CD4-positive, alpha-beta T cell (primary cell): ENCODE results near the gene KCNIP4. TPM values are rescaled to one million over a fixed set of nuclear protein-coding genes. Genes with fewer than 3 reads are reported as not detected.

Experiments
- ATAC-seq: fragments of 200-7000 bp; cut with Tn5 transposase; one replicate; pipeline ENCODE4 v1.10.0; 2022; ENCODE audit warnings: mild to moderate bottlenecking; ENCODE audit not compliant: poor library complexity
- CTCF ChIA-PET: fragments of 350-600 bp; sonication (Branson Sonifier 250); formaldehyde crosslinking; loops from one replicate; lab custom pipeline; 2021; ENCODE audit warnings: antibody characterized with exemption, inconsistent platforms; lab: Charles Lee
- POLR2A ChIA-PET: fragments of 350-600 bp; sonication (Branson Sonifier 250); formaldehyde crosslinking; loops from one replicate; lab custom pipeline; 2021; ENCODE audit warnings: antibody characterized with exemption, inconsistent platforms; lab: Charles Lee
- DNase-seq, 14 experiments: peaks; one replicate each; pipeline ENCODE4 v3.0.0-alpha.2; 2013 to 2020; ENCODE audit warnings: mixed read lengths in 2 of 14
- H3K27ac ChIP-seq, 2 donors: one replicate each; pipeline versions ENCODE4 v1.5.1 to v1.7.0; 2013; ENCODE audit warnings: low read length in 2 of 2, low read depth in 1 of 2, mild to moderate bottlenecking in 1 of 2
- H3K27me3 ChIP-seq, 2 experiments: 1 replicate in 1 of 2; 2 replicates in 1 of 2; pipeline versions ENCODE4 v1.6.1 to v1.7.0; 2013; ENCODE audit warnings: low read length in 2 of 2, control low read depth in 1 of 2, mild to moderate bottlenecking in 1 of 2, moderate library complexity in 1 of 2; ENCODE audit not compliant: insufficient read depth in 2 of 2, control insufficient read depth in 1 of 2
- H3K36me3 ChIP-seq: one replicate; pipeline ENCODE4 v1.6.1; 2013; ENCODE audit warnings: low read length, control low read depth; ENCODE audit not compliant: insufficient read depth
- H3K4me1 ChIP-seq: one replicate; pipeline ENCODE4 v1.6.1; 2013; ENCODE audit warnings: low read length, control low read depth; ENCODE audit not compliant: insufficient read depth
- H3K4me3 ChIP-seq: one replicate; pipeline ENCODE4 v1.5.1; 2013; ENCODE audit warnings: mild to moderate bottlenecking, low read length, moderate library complexity
- H3K9me3 ChIP-seq, 2 experiments: 1 replicate in 1 of 2; 2 replicates in 1 of 2; pipeline versions ENCODE4 v1.6.1 to v1.7.0; 2013; ENCODE audit warnings: low read length in 2 of 2, mild to moderate bottlenecking in 2 of 2, control low read depth in 1 of 2, moderate library complexity in 1 of 2; ENCODE audit not compliant: control insufficient read depth in 1 of 2, insufficient read depth in 1 of 2
- H3K27ac Mint-ChIP-seq: one replicate; pipeline ENCODE4 v1.8.0; 2020; ENCODE audit warnings: mixed read lengths
- H3K27me3 Mint-ChIP-seq: one replicate; pipeline ENCODE4 v1.8.0; 2021; ENCODE audit warnings: mixed read lengths
- H3K36me3 Mint-ChIP-seq: one replicate; pipeline ENCODE4 v1.8.0; 2021; ENCODE audit warnings: low read depth, mixed read lengths
- H3K4me1 Mint-ChIP-seq: one replicate; pipeline ENCODE4 v1.8.0; 2021; ENCODE audit warnings: low read depth, mixed read lengths
- H3K4me3 Mint-ChIP-seq: one replicate; pipeline ENCODE4 v1.8.0; 2020; ENCODE audit warnings: mild to moderate bottlenecking, mixed read lengths
- H3K9me3 Mint-ChIP-seq: one replicate; pipeline ENCODE4 v1.8.0; 2020; ENCODE audit warnings: mixed read lengths
- intact Hi-C, 2 experiments: fragments of 100-400 bp; cut with DNase I in 1 of 2; cut with micrococcal nuclease in 1 of 2; formaldehyde crosslinking; loops; one replicate each; pipeline versions ENCODE4 v1.15.1 to v1.9.0; 2023 to 2025; cut with DNase I, micrococcal nuclease
- total RNA-seq, 174 experiments: library from RNA in 2 of 174; stranded (reverse) in 2 of 174; gene quantifications; one replicate each; pipeline ENCODE4 v1.2.3 and lab custom pipeline; 2021 to 2026
- TF ChIP-seq, protein P1 (sequence below): fragments of 200-600 bp; IDR thresholded peaks from one replicate; pipeline ENCODE4 v1.8.0; 2022; ENCODE audit warnings: antibody characterized with exemption, mild to moderate bottlenecking

Gene KCNIP4
- total RNA-seq, 2 experiments from 2014 or later, result not detected

DNA sequence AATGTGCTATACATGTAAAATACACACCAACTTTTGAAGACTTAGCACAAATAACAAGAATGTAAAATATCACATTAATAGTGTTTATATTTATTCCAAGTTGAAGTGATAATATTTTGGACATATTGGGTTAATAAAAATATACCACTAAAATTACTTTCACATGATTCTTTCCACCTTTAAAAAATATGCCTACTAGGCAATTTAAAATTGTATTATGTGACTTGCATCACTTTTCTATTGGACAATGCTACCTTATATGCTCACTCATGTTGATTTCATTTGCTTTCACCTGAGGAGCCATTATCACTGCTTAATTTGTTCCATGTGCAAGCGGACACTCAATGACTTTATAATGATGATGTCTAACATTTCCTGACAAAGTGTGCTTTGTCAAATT, 1251.8 kb downstream of the KCNIP4 start:
- H3K27me3 Mint-ChIP-seq, result peaks cover 5% of the 10 kb centered on the region
- no peak overlapping the region for H3K4me3 Mint-ChIP-seq
- POLR2A ChIA-PET, result no interaction called here

DNA sequence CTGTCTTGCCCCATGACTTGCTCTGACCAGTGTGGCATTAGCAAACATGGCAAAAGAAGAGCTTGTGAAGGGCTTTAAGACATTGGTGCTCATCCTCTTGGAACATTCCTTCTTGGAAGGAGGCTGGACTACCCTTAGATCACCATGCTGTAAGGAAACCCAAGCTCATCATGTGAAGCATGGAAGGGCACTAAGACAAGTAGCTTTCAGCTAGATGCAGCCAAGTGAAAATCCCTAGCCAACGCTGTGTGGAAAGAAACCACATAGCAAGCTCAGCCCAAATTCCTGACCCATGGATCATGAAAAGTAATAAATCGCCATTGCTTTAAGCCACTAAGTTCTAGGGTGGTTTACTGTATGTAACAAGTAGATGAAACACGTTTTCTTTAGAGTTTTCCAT, 1260.7 kb downstream of the KCNIP4 start:
- H3K36me3 ChIP-seq, result no peaks in the 10 kb centered on the region
- Mint-ChIP-seq H3K4me3 (no peak overlapping the region), H3K9me3 (no peaks in the 10 kb centered on the region), H3K4me1 (no peaks in the 10 kb centered on the region), H3K27ac (no peak overlapping the region), H3K27me3 (peaks cover 13% of the 10 kb centered on the region), H3K36me3 (no peaks in the 10 kb centered on the region)
- H3K27ac ChIP-seq, result no peak overlapping the region
- POLR2A ChIA-PET, result no interaction called here
- no peaks in the 10 kb centered on the region for H3K9me3 ChIP-seq
- ATAC-seq (no peak), DNase-seq (no peak)
- no peaks in the 10 kb centered on the region for H3K27me3 ChIP-seq
- TF ChIP-seq, protein P1, sequence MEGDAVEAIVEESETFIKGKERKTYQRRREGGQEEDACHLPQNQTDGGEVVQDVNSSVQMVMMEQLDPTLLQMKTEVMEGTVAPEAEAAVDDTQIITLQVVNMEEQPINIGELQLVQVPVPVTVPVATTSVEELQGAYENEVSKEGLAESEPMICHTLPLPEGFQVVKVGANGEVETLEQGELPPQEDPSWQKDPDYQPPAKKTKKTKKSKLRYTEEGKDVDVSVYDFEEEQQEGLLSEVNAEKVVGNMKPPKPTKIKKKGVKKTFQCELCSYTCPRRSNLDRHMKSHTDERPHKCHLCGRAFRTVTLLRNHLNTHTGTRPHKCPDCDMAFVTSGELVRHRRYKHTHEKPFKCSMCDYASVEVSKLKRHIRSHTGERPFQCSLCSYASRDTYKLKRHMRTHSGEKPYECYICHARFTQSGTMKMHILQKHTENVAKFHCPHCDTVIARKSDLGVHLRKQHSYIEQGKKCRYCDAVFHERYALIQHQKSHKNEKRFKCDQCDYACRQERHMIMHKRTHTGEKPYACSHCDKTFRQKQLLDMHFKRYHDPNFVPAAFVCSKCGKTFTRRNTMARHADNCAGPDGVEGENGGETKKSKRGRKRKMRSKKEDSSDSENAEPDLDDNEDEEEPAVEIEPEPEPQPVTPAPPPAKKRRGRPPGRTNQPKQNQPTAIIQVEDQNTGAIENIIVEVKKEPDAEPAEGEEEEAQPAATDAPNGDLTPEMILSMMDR, result no peak
- CTCF ChIA-PET, result no interaction called here
- no peaks in the 10 kb centered on the region for H3K4me1 ChIP-seq
- intact Hi-C loops, result loop anchor here in 1 of 2 experiments (10.0 kb wide), 1 partner anchor 1463 kb away; no protein-coding TSS in a partner anchor
- H3K4me3 ChIP-seq, result no peak overlapping the region

More for the DNA sequence above, 1251.8 kb downstream of the KCNIP4 start:
- H3K27ac ChIP-seq, result no peak overlapping the region
- Mint-ChIP-seq H3K4me1 (peaks cover 31% of the 10 kb centered on the region), H3K9me3 (no peaks in the 10 kb centered on the region), H3K36me3 (peaks cover 12% of the 10 kb centered on the region), H3K27ac (no peak overlapping the region)
- H3K27me3 ChIP-seq, result no peaks in the 10 kb centered on the region
- TF ChIP-seq, protein P1, result no peak
- peaks cover 16% of the 10 kb centered on the region for H3K4me1 ChIP-seq
- no peak for DNase-seq
- intact Hi-C loops, result no loop called here
- no peak overlapping the region for H3K4me3 ChIP-seq
- no peaks in the 10 kb centered on the region for H3K9me3 ChIP-seq
- CTCF ChIA-PET, result no interaction called here
- ATAC-seq, result no peak
- H3K36me3 ChIP-seq, result no peaks in the 10 kb centered on the region

DNA sequence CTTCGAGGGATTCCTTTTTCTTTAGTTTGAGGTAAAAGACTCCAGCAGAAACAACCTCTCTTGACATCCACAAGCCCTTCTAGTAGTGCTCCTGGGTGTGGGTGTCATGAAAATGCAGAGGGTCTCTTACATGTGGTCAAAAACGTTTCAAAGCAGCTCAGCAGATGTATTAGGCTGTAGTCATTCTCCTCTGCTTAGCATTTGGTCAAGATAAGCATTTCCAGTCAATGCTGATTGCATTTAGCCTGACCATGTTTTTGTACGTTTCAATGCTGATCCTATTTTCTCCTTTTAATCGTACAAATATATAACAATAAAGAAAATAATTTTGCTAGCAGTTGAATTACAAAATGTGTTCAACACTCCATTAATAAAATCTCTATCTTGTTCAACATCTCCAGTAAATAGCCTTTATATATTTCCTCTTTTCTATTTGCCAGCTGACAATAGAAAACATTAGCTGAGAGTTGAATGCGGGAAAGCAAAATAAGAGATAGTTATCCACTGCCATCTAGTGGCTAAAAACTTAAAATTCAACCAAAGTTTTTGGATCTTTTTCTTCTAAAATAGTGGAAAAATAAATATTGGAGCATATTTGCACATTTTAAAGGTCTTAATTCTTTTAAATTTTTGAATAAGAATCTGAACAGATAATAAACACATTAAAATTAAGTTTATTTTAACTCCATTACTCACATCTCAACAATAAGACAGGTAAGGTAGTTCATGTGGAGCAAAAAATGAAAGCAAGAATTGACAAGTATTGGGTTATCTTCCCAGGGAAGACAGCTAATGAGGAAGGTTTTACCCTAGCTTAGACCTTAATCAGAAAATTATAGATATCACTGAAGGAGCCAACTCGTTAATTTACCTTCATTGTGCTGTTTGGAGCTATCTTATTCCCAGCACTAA, 1263.5 kb downstream of the KCNIP4 start:
- no peak overlapping the region for H3K4me3 ChIP-seq
- H3K27ac ChIP-seq, result no peak overlapping the region
- H3K4me3 Mint-ChIP-seq, result no peak overlapping the region
- H3K27ac Mint-ChIP-seq, result no peak overlapping the region
- no peaks in the 10 kb centered on the region for H3K36me3 ChIP-seq
- H3K9me3 ChIP-seq, result no peaks in the 10 kb centered on the region
- DNase-seq (peak in 3 of 14 experiments; percentile 28 to 42 (median 38)), ATAC-seq (no peak)
- H3K4me1 ChIP-seq, result no peaks in the 10 kb centered on the region
- ChIA-PET CTCF (interaction anchor here (0.7 to 2.4 kb wide), 3 partner anchors 13 to 18 kb away, joined by 3 to 11 read pairs (median 4); partner anchors contain the start of gene PACRGL), POLR2A (interaction anchor here (0.7 kb wide), 1 partner anchor 15 kb away, joined by 4 read pairs; the partner anchor contains the start of gene PACRGL)
- TF ChIP-seq, protein P1, result peak; percentile 73
- intact Hi-C loops, result loop anchor here (1.0 to 10.0 kb wide), 3 partner anchors 263 to 1460 kb away; no protein-coding TSS in a partner anchor
- peaks cover 12% of the 10 kb centered on the region for H3K27me3 Mint-ChIP-seq
- H3K27me3 ChIP-seq, result no peaks in the 10 kb centered on the region
- no peaks in the 10 kb centered on the region for H3K36me3 Mint-ChIP-seq
- no peaks in the 10 kb centered on the region for H3K4me1 Mint-ChIP-seq
- no peaks in the 10 kb centered on the region for H3K9me3 Mint-ChIP-seq
